CD4-positive, alpha-beta T cell treated with Interleukin-15 for 4 hours (primary cell): ENCODE results near the gene ZNF410.
A peak's percentile ranks its signal among the peaks of the same experiment; 100 is the strongest.
"Not testable (repeated sequence)": the region's sequence is repeated elsewhere in the genome, so short reads cannot be mapped to it uniquely, and the experiment has no call there.

Experiments
- DNase-seq: peaks from one replicate; pipeline ENCODE4 v3.0.0-alpha.2; 2020; ENCODE audit warnings: low spot score

Gene ZNF410

GRCh38 chr14:73887318-73887616, 608 bp downstream of the ZNF410 start:
- no peak for DNase-seq

- no peak for DNase-seq
Measured at GRCh38 chr14:73887694-73888459, 1.2 kb downstream of the ZNF410 start.

- no peak for DNase-seq
Measured at GRCh38 chr14:73888460-73888725, 1.7 kb downstream of the ZNF410 start.

- DNase-seq, result no peak
Measured at GRCh38 chr14:73888971-73889370, 2.3 kb downstream of the ZNF410 start.

- no peak for DNase-seq
Measured at GRCh38 chr14:73889376-73889775, 2.7 kb downstream of the ZNF410 start.

GRCh38 chr14:73894180-73894687, 7.6 kb downstream of the ZNF410 start:
- not testable (repeated sequence) for DNase-seq

- DNase-seq, result no peak
Measured at GRCh38 chr14:73895939-73896338, 9.3 kb downstream of the ZNF410 start.

GRCh38 chr14:73896521-73896920, 9.9 kb downstream of the ZNF410 start:
- no peak for DNase-seq

- DNase-seq, result no peak
Measured at GRCh38 chr14:73903028-73903427, 16.4 kb downstream of the ZNF410 start.

- no peak for DNase-seq
Measured at GRCh38 chr14:73909681-73910080, 23.0 kb downstream of the ZNF410 start.

- no peak for DNase-seq
Measured at GRCh38 chr14:73913256-73913655, 26.6 kb downstream of the ZNF410 start.

- no peak for DNase-seq
Measured at GRCh38 chr14:73916324-73916723, 29.7 kb downstream of the ZNF410 start.

- not testable (repeated sequence) for DNase-seq
Measured at GRCh38 chr14:73919457-73919856, 32.8 kb downstream of the ZNF410 start.

GRCh38 chr14:73924337-73924736, 37.7 kb downstream of the ZNF410 start:
- DNase-seq, result no peak

GRCh38 chr14:73935666-73936065, 49.0 kb downstream of the ZNF410 start:
- no peak for DNase-seq

- DNase-seq, result no peak
Measured at GRCh38 chr14:73936548-73936947, 49.9 kb downstream of the ZNF410 start.

GRCh38 chr14:73937012-73937411, 50.4 kb downstream of the ZNF410 start:
- no peak for DNase-seq

- DNase-seq, result no peak
Measured at GRCh38 chr14:73942180-73942579, 55.5 kb downstream of the ZNF410 start.

- DNase-seq, result no peak
Measured at GRCh38 chr14:73943083-73943482, 56.4 kb downstream of the ZNF410 start.

GRCh38 chr14:73944432-73945158, 57.9 kb downstream of the ZNF410 start:
- DNase-seq, result no peak

GRCh38 chr14:73945159-73945670, 58.6 kb downstream of the ZNF410 start:
- DNase-seq, result no peak

GRCh38 chr14:73949752-73950734, 63.4 kb downstream of the ZNF410 start, which contains the start of the genes COQ6 and FAM161B:
Gene COQ6 (plus strand): TSS chr14:73950302. CDS start chr14:73950333, 31 bp downstream.
Gene FAM161B (minus strand): TSS chr14:73950094. CDS start chr14:73950026, 68 bp downstream.
- DNase-seq, result peak; percentile 93
